ENCODE results near the gene CACNA1D.

CACNA1D gene

GRCh38 chr3:53581671-53582070 is 87.3 kb downstream of the CACNA1D start:
- FAIRE-seq: no peak

GRCh38 chr3:53583161-53583690 is 88.8 kb downstream of the CACNA1D start:
- no peak for FAIRE-seq

GRCh38 chr3:53585049-53585448 is 90.6 kb downstream of the CACNA1D start:
- no peak for FAIRE-seq

GRCh38 chr3:53585627-53586026 is 91.2 kb downstream of the CACNA1D start:
- FAIRE-seq: no peak

GRCh38 chr3:53588122-53588521 is 93.7 kb downstream of the CACNA1D start:
- no peak for FAIRE-seq

GRCh38 chr3:53589201-53589600 is 94.8 kb downstream of the CACNA1D start:
- no peak for FAIRE-seq

GRCh38 chr3:53589806-53590205 is 95.4 kb downstream of the CACNA1D start:
- FAIRE-seq: no peak

GRCh38 chr3:53590606-53591005 is 96.2 kb downstream of the CACNA1D start:
- no peak for FAIRE-seq

GRCh38 chr3:53591646-53592045 is 97.2 kb downstream of the CACNA1D start:
- FAIRE-seq: no peak

GRCh38 chr3:53592862-53593261 is 98.5 kb downstream of the CACNA1D start:
- no peak for FAIRE-seq

GRCh38 chr3:53593611-53594010 is 99.2 kb downstream of the CACNA1D start:
- FAIRE-seq: no peak

- no peak for FAIRE-seq
Observed at GRCh38 chr3:53594276-53594675, 99.9 kb downstream of the CACNA1D start.

- FAIRE-seq: no peak
Observed at GRCh38 chr3:53595660-53596059, 101.2 kb downstream of the CACNA1D start.

- FAIRE-seq: no peak
Observed at GRCh38 chr3:53597136-53597915, 102.9 kb downstream of the CACNA1D start.

GRCh38 chr3:53599771-53600170 is 105.4 kb downstream of the CACNA1D start:
- FAIRE-seq: no peak

- FAIRE-seq: no peak
Observed at GRCh38 chr3:53602866-53603265, 108.5 kb downstream of the CACNA1D start.

GRCh38 chr3:53604232-53604631 is 109.8 kb downstream of the CACNA1D start:
- FAIRE-seq: no peak

GRCh38 chr3:53606793-53607192 is 112.4 kb downstream of the CACNA1D start:
- FAIRE-seq: no peak

GRCh38 chr3:53612508-53612907 is 118.1 kb downstream of the CACNA1D start:
- FAIRE-seq: no peak

- FAIRE-seq: no peak
Observed at GRCh38 chr3:53613125-53613524, 118.7 kb downstream of the CACNA1D start.

GRCh38 chr3:53614307-53614706 is 119.9 kb downstream of the CACNA1D start:
- FAIRE-seq: no peak

GRCh38 chr3:53616321-53616720 is 121.9 kb downstream of the CACNA1D start:
- FAIRE-seq: no peak

GRCh38 chr3:53616971-53617892 is 122.8 kb downstream of the CACNA1D start:
- no peak for FAIRE-seq
